AG08396 (cell line): Measurements from ENCODE around the gene CIP2A.

Experiments
- DNase-seq: peaks from one replicate; pipeline ENCODE4 v3.0.0; 2012; ENCODE audit warnings: low spot score, mixed read lengths

CIP2A gene

DNA sequence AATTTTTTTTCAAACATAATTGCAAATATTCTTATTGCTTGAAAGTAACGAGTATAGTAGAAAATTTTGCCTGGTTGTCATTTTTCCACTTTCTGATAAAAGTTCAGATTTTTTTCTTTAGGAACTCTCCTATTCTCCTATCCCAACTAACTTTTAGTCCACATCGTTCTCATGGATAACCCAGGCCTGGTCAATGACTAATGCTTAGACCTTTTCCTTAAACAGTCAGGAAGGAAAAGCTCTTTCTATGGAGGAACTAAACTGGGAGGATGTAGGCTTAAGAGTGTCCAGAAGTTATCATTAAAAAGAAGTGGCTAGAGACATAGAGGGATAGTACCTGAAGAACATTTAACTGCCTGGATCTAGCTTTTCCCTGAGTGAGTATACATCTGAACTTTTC lies 26.7 kb downstream of the CIP2A start:
- DNase-seq: no peak

DNA sequence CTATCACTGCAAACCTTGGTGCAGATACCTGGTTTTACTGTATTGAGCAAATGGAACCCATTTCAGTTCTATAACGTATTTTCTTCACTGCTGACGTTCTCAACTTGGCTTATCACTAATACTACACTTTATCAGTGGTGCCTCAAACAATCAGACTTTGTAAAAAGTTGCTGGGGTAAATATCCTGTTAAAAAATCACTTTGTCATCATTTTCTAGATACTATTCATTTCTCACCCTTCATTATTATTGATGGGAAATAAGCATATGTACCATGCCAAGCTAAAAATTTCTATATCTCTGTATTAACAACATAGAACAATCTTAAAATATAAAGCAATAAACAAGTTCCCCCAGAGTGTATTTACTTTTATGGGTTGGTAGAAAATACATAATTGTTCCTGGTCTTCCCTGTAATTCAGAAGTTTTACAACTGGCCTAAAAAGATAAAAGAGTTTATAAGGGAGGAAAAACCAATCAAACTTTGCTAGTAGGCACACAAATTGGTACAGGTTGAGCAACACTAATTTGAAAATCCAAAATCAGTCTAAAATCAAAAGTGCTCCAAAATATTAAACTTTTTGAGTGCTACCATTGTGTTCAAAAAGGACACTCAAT lies 33.2 kb downstream of the CIP2A start:
- DNase-seq: no peak

DNA sequence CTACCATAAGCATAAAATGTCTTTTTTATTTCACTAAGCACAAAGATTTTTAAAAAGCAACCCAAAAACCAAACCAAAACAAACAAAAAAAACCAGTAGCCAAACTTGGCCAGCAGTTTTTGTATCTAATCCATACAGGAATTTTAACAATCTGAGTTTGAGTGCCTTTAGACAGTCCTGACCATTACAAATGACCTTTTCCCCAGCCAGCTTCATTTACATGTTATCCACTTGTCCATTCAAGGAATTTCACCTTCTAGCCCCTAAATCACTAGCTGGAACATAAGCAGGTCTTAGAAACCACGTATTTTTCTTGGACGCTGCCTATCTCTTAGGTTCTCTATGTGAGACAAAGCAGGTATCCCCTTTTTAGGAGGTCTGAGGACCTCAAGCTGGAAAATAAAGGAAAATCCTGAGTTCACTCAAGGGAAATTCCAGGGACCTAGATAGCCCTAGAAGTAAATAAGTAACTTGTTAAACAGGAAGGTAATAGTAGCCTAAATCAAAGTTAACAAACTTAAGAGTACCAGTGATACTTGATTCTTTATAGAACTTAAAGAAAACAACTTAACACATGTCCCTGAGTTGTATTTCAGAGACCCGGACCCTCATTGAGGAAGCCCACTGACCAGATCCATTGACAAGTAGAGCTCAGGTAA lies 34.2 kb downstream of the CIP2A start:
- DNase-seq: no peak

DNA sequence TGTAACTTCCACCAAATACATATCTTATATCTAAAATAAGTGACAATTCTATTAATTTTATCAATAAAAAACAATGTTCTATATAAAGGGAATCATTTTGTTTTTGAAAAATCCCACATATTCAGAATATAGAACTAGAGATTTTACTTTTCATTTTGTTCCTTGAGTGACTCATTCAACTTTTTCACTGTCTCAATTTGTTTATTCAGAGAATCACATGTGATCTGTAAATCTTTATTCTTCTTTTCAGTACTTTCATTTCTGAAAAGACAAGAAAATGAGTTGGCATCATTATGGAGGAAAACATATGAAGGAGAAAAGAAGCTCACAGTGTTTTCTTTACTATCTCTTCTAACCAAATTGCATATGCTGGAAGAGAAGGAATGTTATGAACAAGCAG lies 35.0 kb downstream of the CIP2A start:
- DNase-seq: no peak

DNA sequence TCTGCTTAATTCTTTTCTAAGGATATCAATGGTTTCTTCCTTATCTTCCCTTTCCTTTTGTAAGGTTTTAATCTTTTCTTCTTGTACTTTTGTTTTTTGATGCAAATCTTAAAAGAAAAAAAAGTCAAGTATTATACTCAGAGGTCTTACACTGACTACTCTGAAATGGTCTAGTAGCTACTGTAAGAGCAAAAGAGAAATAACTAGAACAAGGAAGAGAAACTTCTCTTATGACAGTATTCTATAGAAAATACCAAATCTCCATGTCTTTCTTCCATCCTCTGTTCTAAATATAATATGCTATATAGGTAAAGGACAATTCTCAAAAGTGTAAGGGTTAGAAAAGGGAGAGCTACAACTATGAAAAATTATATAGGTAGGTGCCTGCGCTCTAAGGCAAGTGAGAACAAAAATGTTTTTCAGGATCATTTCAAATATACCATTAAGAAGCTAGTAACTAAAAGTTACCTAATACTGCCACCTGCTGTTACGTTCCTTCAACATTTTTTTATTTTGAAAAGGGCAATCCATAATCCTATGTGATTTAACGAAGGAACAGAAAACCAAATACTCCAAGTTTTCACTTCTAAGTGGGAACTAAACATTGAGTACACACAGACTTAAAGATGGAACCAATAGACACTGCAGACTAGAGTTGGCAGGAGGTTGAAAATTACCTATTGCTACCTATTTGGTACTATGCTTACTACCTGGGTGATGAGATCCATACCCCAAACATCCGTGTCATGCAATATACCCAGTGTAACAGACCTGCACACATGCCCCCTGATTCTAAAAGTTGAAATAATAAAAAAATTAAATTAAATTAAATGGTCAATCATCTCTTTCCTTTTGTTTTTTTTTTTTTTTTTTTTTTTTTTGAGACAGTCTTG lies 36.7 kb downstream of the CIP2A start:
- peak; percentile 4 for DNase-seq

DNA sequence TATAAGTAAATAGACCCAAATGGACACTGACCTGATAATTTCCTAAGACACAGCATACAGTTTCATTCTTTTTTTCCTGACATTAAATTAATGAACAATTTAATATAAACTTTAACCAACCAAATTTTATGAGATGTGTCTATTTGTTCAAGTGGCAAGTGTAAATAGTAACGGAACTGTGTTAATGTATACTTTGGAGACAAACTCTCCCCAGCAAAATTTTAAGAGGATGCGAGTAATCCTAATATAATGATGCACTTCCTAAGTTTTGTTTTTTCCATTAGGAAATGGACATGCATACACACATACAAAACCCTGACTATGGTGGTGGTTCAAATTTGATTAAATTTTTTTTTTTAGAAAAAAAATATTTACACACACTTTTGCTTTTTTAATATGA lies 40.4 kb downstream of the CIP2A start:
- no peak for DNase-seq

DNA sequence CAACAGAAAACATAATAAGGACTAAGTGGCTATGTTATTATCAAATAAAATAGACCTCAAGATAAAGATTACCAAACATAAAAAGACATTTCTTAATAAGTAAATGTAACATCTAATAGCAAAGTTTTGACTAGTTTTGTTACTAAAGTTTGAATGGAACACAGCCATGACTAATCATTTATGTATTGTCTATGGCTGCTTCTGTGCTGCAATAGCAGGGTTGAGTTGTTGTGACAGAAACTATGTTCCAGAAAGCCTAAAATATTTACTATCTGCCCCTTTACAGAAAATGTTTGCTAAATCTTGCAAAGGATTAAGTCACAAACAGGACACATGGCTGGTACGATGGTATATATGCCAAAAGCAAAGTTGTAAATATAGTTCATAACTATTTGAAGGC lies 40.9 kb downstream of the CIP2A start:
- DNase-seq: no peak

DNA sequence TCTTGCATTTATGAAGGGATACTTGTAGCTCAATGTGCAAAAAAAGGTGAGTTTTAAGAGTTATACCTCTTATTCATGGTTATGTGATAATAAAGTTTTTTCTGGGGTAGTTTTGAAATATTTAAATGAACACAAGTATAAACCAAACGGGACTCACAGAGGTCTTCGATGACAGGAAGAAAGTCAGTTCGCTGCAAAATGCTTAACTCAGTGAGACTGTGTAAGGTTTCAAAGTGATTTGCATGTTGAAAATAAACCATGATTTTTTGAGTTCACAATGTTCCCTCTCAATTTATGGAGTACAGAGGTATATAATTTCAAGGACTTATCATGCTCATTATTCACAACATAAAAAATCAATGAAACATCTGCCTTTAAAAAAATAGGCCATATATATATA lies 42.5 kb downstream of the CIP2A start:
- no peak for DNase-seq

DNA sequence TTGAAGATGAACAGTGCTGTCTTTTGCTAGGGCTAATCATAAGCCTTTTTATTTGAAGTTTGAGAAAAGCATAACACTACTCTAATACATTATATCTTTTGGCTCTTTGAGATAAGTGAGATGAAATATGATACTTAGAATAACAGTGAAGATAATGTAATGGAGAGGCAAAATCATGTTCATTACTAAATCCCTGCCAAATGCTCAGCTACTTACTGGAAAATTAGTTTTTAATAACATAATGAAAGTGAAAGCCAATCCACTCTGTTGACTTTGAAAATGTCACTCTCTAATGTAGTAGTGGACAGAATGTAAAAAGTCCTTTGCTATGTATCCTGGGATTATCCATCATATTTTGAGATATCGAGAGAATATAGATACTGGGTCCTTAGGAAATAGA lies 43.0 kb downstream of the CIP2A start:
- no peak for DNase-seq

DNA sequence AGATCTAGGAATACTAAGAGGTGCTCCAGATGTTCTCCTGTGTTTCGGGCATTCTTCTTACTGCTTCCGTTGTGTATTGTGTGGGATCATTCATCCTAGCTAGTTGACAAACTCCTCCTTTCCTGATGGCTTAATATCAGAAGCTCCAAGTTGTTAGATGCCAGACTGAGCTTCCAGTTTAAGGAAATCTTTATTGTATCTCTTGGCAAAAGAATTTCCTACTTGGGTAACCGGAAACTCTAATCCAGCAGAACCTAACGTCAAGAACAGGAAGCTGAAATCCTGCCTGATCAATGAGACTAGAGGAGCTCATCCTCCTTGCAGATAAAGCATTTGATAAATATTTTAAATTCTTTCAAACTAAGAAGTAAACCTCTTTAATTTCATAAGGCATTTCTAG lies 51.2 kb downstream of the CIP2A start:
- DNase-seq: no peak

DNA sequence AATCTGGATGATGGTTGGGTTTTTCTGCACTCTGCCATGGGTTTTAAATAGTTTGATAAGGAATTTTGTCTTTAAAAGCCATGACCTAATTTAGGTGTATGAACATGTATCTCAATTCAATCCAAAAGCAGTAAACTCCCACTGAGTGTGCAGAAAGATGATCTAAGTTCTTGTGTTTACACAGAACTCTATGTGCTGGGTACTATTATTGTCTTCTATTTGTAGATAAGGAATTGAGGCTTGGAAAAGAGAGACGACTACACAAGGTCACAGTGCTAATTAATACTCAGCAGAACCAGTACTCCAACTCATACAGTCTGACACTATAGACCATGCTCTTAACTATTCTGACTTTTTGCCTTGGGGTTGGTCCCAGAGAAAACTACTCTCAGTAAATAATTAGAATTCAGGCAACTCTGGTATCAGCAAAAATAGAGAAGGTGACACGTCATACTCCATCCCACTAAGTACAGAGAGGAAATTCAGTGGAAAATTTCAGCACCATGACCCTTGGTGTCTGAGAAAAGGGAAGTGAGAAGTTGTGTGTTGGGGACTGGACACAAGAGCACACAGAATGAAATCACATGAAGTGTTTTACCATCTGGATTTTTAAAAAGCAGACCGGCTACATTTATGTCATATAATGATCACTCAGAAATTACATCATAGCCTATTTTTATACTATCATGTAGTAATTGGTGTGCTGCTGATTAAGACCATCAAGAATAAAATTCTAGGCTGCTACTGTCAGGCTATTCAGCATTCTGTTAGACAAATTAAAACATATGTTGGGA lies 60.6 kb downstream of the CIP2A start:
- no peak for DNase-seq

DNA sequence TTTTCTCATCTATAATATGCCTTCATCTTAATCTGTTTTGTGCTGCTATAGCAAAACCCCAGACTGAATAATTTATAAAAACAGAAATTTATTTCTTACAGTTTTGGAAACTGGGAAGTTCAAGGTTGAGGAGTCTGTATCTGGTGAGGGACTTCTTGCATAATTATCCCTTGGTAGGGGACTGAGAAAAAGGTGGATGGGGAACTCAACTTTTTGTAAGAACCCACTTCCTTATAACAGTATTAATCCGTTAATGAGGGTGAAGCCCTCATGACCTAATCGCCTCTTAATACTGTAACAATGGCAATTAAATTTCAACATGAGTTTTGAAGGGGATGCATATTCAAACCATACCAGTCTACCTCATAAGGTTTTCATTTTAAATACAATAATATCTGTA lies 61.4 kb downstream of the CIP2A start:
- DNase-seq: no peak

DNA sequence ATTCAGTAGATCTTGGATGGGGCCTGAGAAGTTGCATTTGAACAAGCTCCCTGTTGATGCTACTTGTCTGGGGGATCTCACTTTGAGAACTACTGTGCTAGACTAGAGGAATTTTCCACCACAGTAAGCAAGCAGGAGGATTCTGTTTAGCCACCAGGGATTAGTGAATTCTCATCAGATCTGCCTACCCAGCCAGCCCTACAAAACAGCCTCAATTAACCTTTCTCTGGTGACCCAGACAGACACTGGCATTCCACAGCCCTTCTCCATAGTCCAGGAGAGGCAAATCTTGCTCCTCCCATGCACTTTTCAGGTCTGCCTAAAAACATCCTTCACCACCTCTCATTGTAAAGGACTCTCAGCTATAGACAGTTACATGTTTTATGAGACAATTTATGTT lies 62.1 kb downstream of the CIP2A start:
- no peak for DNase-seq

DNA sequence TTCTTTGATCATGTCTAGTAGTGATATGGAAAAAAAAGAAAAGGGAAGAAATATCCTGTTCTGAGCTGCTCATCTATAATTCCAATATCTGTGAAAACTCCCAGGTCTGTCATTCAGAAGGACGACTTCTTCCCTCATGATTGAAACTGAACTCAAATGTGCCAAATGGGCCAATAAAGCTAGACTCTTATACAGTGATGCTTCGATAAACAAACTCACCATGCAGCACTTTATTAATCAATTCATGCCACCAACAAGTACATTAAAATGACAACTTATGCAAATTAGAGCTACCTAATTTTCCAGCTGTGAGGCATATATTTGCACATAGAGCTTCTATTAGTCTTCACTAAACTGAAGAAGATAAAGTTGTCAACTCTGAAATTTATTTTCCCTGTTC lies 63.3 kb downstream of the CIP2A start:
- no peak for DNase-seq

DNA sequence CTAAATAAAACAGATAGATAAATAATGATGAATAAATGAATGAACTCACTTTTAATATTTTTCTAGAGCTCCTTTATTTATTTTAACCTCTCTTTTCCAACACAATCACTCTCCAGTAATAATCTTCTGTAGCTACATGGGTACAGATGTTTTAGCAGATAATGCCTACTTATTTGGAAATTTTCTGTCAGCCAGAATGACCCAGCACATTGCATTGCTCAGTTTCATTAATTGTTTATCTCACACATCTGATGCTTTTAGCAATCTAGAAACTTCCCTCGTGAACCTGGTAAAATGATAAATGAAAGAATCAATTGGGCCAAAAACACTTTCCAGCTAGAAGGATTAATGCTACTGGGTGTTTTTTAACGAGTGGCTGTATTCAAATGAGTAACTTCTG lies 64.0 kb downstream of the CIP2A start:
- DNase-seq: no peak

DNA sequence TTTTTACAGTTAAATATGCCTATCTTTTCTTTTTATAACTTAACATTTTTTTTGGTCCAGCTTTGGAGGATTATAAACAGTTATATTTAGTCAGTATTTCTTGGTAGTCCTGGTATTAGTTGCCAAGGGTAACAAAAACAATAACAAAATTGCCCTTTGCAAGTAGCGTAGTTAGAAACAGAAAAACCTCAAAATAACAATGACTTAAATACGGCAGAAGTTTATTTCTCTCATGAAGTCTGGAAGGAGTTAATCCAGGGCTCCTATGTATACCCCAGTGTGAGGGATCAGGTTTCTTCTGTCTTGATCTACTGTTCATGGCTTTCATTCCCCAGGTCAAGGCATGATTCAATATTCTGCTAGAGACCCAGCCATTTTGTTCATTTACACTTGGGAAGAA lies 64.7 kb downstream of the CIP2A start:
- no peak for DNase-seq

DNA sequence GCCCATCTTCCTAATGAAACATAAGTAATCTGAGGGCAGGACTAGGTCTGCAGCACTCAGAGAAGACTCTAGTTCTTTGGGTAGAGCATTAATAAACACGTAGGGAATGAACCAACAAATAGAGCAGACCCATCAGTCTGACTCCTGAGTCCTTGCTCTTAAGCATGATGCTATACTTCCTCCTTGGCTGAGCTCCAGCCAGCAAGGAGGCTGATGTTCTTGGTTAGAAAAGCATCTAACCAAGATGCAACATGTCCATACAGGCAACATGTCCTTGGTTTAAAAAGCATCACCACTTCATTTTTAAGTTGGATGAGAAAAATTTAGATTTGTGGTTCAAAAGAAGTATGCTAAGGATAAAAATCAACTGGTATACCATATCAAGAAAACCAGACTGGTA lies 70.3 kb downstream of the CIP2A start:
- no peak for DNase-seq

DNA sequence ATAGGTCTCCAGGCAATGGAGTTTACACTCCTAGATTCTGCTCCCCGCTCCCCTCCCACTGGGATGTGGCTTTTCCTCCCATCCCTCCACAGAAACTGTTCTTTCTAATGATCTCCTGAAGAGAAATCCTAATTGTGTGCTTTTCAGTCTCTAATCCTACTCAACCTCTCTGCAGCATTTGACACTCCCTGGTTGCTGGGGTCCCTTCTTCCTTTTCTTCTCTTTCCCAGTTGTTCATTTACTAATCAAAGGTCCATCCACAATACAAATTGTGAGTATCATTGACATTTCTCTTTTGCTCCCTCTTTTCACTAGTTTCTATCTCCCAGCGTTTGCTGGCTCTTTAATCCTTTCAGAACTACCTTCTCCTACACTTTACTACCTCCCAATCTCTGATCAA lies 72.4 kb downstream of the CIP2A start:
- no peak for DNase-seq

DNA sequence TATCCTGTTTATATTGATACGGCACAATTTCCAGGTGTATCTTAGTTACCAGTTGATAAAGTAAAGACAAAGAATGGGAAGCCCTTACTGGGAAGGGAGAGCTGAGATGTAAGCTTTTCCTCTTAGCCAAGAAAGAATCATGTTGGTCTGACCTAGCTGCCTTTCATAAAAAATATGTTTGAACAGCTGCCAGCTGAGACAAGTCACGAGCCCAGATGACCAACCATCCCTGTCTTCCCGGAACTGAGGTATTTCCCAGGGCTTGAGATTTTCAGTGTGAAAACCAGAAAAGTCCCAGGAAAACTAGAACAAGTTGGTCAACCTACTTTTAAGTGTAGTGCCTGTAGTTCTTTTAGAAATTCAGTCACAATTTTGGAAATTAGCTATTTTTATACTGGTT lies 75.3 kb downstream of the CIP2A start:
- no peak for DNase-seq

DNA sequence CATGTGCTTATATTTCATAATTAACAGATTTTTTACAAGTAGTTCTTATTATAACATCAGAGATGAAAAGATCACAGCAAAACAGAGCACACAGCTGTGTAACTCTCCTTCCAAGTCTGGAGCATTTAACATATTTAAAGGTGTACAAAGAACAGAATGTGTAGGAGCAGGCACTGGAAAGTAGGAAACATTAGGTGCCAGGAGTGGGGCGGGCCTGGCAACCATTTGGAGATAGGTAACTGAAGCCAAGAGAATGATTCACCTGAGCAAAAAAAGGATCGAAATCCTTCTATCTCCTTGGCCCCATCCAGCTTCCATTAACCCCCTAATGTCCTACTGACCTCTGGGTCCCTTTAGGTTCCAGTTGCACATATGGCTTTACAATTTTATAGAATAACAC lies 76.6 kb downstream of the CIP2A start:
- no peak for DNase-seq

DNA sequence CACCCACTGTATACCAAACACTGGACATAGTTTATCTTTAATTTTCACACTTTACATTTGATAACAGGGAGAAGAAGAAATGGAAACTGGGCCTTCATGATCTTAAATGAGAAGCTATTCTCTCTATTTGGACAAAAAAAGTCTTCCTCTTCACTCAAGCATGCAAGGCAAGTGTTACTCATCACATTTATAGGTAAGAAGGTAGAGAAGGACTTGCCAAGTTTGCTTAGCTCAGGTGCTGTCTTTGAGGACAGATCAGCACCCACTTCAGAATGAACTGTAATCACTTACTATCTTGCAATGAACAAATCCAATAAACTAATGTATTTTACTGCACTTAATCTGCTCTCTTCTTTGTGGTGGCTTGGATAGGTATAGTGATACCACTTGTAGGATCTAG lies 77.7 kb downstream of the CIP2A start:
- DNase-seq: no peak

DNA sequence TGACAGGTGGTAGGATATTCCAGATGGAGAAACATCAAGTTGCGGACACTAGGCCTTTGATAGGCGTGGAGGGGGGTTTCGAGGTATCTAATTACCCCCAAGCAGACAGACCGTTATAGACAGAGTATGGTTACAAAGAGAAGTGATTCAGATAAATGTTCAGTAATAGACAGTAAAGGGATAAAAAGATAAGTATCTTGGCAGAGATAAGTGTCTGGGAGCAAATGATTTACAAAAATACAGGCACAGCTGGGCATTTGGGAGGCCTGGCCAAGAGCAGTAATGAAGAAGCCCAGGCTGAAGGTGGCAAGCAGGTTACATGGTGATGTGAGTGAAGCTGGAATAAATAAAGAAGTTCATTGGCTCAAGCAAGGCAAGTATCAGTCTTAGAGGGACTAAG lies 78.2 kb downstream of the CIP2A start:
- no peak for DNase-seq

DNA sequence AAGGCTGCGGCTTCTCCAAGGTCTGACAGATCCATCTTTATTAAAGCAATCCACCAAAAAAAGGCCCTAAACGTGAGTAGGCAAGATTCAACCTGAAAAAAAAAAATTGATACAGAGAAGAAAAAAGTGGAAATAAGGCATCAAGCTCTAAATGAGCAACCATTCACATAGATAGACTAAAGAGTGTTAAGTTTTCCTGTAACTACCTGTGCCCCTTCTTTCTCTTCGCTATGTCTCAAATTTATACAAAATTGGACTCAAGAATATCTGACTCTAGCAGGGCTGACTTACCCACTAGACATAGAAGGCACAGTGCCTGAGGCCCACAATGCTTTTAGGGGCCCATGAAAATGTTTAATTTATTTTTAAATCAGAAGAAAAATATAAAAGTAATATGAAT lies 78.7 kb downstream of the CIP2A start, which contains the start of gene MYH15:
Gene MYH15, minus strand, starts transcription at position 101 of the 400 bp plus-strand sequence. Its CDS starts 66 bp downstream, at position 35.
- no peak for DNase-seq
